Fibroblast of pulmonary artery (primary cell): ENCODE results near the gene GOLGA6L4.
"Not testable (repeated sequence)": the region's sequence is repeated elsewhere in the genome, so short reads cannot be mapped to it uniquely, and the experiment has no call there.

Experiments
- DNase-seq: peaks from one replicate; pipeline ENCODE4 v3.0.0-alpha.2; 2010; ENCODE audit warnings: low read depth
- H3K4me3 ChIP-seq: replicated peaks from 2 replicates; pipeline ENCODE4 v1.5.1; 2011; ENCODE audit warnings: low read depth, mild to moderate bottlenecking, control low read depth, low read length, moderate library complexity

Gene GOLGA6L4

GRCh38 chr15:84235573-84235972 is at the start of gene GOLGA6L4:
TSS of gene GOLGA6L4 (plus strand) at chr15:84235773. CDS start at chr15:84235835, 62 bp downstream.
- not testable (repeated sequence) for DNase-seq, H3K4me3 ChIP-seq

- not testable (repeated sequence) for DNase-seq
Observed at GRCh38 chr15:84192982-84193381, 42.6 kb upstream of the GOLGA6L4 start.

GRCh38 chr15:84195603-84196002 is 40.0 kb upstream of the GOLGA6L4 start:
- not testable (repeated sequence) for DNase-seq, H3K4me3 ChIP-seq

More at GRCh38 chr15:84192982-84193381, 42.6 kb upstream of the GOLGA6L4 start:
- not testable (repeated sequence) for H3K4me3 ChIP-seq

GRCh38 chr15:84196530-84197188 is 38.9 kb upstream of the GOLGA6L4 start:
- not testable (repeated sequence) for H3K4me3 ChIP-seq, DNase-seq

- not testable (repeated sequence) for H3K4me3 ChIP-seq, DNase-seq
Observed at GRCh38 chr15:84199865-84200264, 35.7 kb upstream of the GOLGA6L4 start.

- not testable (repeated sequence) for DNase-seq, H3K4me3 ChIP-seq
Observed at GRCh38 chr15:84246441-84246840, 10.9 kb downstream of the GOLGA6L4 start.
